HAP-1 (cell line): ENCODE data around the gene CCN5.
"Not testable (repeated sequence)": the region's sequence is repeated elsewhere in the genome, so short reads cannot be mapped to it uniquely, and the experiment has no call there.

Source experiments
- DNase-seq, 2 experiments: peaks; one replicate each; pipeline ENCODE4 v3.0.0-alpha.2; 2016 to 2020; ENCODE audit warnings: low spot score in 2 of 2
- H3K27me3 ChIP-seq: fragments of 250-450 bp; sonication (Bioruptor Pico); 2 replicates; pipeline ENCODE4 v1.5.1; 2020; ENCODE audit warnings: low read depth, mild to moderate bottlenecking, moderate library complexity
- H3K36me3 ChIP-seq: fragments of 250-450 bp; sonication (Bioruptor Pico); replicated peaks from 2 replicates; pipeline ENCODE4 v1.5.1; 2020; ENCODE audit warnings: mild to moderate bottlenecking
- H3K4me1 ChIP-seq: fragments of 250-450 bp; sonication (Bioruptor Pico); 2 replicates; pipeline ENCODE4 v1.5.1; 2020; ENCODE audit warnings: mild to moderate bottlenecking
- H3K4me3 ChIP-seq: fragments of 250-450 bp; sonication (Bioruptor Pico); 2 replicates; pipeline ENCODE4 v1.5.1; 2020; ENCODE audit warnings: mild to moderate bottlenecking, moderate library complexity
- H3K9me3 ChIP-seq: fragments of 250-450 bp; sonication (Bioruptor Pico); 2 replicates; pipeline ENCODE4 v1.5.1; 2020; ENCODE audit warnings: mild to moderate bottlenecking, moderate library complexity
- in situ Hi-C: fragments of 300-500 bp; cut with MboI; formaldehyde crosslinking; loops from 3 replicates; pipeline ENCODE4 v1.14.3; 2020; ENCODE audit warnings: low sequenced_read_pairs, inconsistent platforms, mixed read lengths

CCN5 gene, protein sequence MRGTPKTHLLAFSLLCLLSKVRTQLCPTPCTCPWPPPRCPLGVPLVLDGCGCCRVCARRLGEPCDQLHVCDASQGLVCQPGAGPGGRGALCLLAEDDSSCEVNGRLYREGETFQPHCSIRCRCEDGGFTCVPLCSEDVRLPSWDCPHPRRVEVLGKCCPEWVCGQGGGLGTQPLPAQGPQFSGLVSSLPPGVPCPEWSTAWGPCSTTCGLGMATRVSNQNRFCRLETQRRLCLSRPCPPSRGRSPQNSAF

DNA sequence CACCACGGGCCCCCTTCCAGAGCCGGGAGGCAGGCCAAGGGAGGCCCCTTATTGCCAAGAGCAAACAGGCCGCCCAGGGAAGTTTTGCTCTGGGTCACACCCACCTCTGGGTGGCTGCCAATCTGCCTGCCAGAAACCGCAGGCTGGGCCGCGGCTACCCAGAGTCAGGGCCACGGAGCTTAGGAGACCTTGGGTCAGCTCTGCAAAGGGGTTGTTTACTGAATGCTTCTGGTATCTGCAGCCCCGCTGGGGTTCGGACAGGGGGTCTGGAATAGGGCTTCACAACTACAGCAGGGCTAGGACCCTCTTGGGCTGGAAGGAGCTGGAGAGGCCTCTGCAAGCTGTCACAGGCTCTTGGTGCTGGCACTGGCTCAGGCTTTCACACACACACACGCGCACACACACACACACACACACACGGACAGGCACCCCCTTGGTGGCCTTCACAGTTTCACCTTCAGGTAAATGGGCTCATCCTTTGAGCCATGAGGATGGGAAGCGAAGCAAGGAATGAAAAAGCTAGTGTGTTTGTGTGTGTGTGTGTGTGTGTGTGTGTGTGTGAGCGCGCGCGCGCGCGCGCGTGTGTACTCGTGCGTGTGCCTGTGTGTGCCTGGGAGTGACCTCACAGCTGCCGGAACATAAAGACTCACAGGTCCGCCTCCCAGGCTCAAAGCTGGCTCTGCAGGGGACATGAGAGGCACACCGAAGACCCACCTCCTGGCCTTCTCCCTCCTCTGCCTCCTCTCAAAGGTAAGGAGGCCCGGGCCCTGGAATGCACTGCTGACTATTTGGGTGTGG is at the start of gene CCN5:
TSS of gene CCN5 (plus strand) at position 669 of the 798 bp plus-strand sequence. CDS start at position 691, 22 bp downstream.
- peak in 1 of 2 experiments; percentile 50 for DNase-seq
- H3K27me3 ChIP-seq: no peaks in the 10 kb centered on the region

DNA sequence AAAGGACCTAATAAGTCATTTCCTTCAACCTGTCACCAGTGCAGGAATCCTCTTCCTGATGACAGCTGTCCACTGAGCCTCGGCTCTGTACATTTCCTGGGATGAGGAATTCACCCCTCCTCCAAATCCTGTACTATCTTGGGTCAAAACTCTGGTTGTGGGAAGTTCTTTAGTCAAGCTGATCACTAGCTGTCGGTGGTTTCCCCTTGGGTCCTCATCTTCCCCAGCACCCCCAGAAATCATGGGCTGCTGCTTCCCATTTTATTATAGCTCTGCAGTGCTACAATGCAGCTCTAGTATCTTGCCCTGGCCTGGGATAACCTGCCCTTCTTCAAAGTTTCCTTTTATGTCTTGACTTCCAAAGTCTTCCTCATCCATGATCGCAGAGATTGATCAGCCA is 49.1 kb upstream of the CCN5 start:
- no peaks in the 10 kb centered on the region for H3K27me3 ChIP-seq
- peaks cover 12% of the 10 kb centered on the region for H3K4me1 ChIP-seq
- in situ Hi-C loops: no loop called here
- H3K4me3 ChIP-seq: no peak overlapping the region
- DNase-seq: no peak
- no peaks in the 10 kb centered on the region for H3K9me3 ChIP-seq
- H3K36me3 ChIP-seq: no peaks in the 10 kb centered on the region

More for the DNA sequence above, at the start of gene CCN5:
- H3K4me1 ChIP-seq: no peaks in the 10 kb centered on the region
- H3K4me3 ChIP-seq: no peak within 1 kb of the TSS
- in situ Hi-C loops: no loop called here
- H3K9me3 ChIP-seq: no peaks in the 10 kb centered on the region
- no peaks in the 10 kb centered on the region for H3K36me3 ChIP-seq

DNA sequence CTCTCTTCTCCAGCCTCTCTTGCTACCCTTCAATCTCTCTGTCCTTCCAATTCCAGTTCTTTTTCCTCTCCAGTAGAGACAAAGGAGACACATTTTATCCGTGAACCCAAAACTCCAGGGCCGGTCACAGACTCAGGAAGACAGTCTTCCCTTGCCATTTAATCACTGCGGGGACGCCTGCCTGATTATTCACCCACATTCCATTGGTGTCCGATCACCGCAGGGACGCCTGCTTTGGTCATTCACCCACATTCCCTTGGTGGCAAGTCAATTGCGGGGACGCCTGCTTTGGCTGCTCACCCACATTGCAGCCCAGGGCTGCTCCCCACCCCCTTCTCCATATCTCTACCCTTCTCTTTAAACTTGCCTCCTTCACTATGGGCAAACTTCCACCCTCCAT is 44.3 kb upstream of the CCN5 start:
- H3K27me3 ChIP-seq, H3K4me3 ChIP-seq, H3K9me3 ChIP-seq, DNase-seq, H3K36me3 ChIP-seq, in situ Hi-C loops: not testable (repeated sequence)
- peaks cover 12% of the 10 kb centered on the region for H3K4me1 ChIP-seq

DNA sequence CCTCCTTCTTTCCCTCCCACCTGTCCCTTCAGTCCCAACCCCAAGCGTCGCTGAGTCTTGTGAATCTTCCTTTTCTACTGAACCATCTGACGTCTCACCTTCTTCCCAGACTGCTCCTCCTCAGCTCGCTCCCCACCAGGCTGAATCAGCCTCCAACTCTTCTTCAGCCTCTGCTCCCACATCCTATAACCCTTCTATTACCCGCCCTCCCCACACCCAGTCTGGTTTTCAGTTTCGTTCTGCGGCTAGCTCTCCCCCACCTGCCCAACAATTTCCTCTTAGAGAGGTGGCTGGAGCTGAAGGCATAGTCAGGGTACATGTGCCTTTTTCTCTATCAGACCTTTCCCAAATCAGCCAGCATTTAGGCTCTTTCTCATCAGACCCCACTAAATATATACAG is 43.6 kb upstream of the CCN5 start:
- H3K27me3 ChIP-seq, DNase-seq, in situ Hi-C loops, H3K4me3 ChIP-seq, H3K36me3 ChIP-seq, H3K9me3 ChIP-seq: not testable (repeated sequence)
- H3K4me1 ChIP-seq: peaks cover 12% of the 10 kb centered on the region

DNA sequence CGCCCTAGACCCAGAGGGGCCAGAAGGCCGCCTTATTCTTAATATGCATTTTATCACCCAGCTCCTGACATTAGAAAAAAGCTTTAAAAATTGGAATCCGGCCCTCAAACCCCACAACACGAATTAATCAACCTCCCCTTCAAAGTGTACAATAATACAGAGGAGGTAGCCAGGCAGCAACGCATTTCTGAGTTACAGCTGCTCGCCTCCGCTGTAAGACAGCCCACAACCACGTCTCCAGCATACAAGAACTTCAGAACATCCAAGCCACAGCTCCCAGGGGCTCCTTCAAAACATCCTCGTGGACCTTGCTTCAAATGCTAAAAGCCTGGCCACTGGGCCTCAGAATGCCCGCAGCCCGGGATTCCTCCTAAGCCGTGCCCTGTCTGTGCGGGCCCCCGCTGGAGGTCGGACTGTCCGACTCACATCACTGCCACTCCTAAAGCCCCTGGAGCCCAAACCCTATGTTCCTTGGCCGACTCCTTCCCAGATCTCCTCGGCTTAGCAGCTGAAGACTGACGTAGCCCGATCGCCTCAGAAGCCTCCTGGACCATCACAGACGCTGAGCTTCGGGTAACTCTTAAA is 42.8 kb upstream of the CCN5 start:
- H3K4me3 ChIP-seq, H3K36me3 ChIP-seq, in situ Hi-C loops, DNase-seq, H3K9me3 ChIP-seq, H3K27me3 ChIP-seq: not testable (repeated sequence)
- H3K4me1 ChIP-seq: peaks cover 12% of the 10 kb centered on the region

DNA sequence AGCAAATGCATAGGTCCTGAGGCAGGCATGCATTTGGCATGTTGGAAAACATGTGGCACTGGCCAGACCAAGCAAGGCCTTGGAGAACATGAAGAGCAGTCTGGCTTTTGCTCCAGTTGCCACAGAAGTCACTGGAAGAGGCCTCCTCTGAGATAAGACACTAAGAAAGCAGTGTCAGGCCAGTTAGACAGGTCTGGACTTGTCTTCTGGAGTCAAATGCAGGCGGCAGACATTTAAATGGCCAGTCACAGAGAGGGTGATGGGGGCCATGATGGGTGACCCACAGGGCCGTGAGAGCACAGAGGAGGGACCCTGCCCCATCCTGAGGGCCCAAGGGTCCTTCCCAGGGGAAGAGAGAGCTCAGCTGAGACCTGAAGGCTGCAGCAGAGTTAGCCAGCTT is 36.9 kb upstream of the CCN5 start:
- Histone ChIP-seq H3K9me3 (no peaks in the 10 kb centered on the region), H3K36me3 (no peaks in the 10 kb centered on the region), H3K27me3 (no peaks in the 10 kb centered on the region), H3K4me1 (no peaks in the 10 kb centered on the region), H3K4me3 (no peak overlapping the region)
- in situ Hi-C loops: no loop called here
- no peak for DNase-seq

DNA sequence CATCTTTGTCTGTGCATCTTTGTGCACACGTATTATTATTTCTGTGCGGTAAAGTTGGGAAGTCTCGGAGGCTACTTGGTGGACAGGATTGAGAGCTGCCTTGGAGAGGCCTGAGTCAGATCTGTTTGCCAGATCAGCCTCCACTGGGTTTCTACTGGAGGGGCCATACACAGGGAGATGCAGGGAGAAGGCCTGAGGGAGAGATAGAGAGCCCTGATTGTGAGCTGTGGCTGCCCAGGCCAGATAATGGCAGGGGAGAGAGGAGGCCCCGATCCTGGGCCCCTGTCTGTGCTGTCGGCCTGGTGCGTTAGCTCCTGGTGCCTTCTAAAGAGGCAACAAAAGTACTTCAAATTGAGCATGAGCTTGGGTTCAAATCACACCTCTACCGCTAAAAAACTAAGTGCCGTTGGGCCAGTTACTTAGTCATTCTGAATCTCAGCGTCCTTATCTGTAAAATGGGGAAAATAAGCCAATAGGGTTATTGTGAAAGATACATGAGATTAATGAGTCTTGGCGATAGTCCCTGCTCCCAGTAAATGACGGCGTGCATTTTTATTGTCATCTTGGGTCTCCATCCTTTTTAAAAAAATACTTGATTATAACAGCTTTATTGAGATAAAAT is 36.1 kb upstream of the CCN5 start:
- Histone ChIP-seq H3K9me3 (no peaks in the 10 kb centered on the region), H3K36me3 (no peaks in the 10 kb centered on the region), H3K4me1 (no peaks in the 10 kb centered on the region; the same call in 1 of the 2 replicates), H3K4me3 (no peak overlapping the region), H3K27me3 (no peaks in the 10 kb centered on the region)
- in situ Hi-C loops: no loop called here
- DNase-seq: no peak

DNA sequence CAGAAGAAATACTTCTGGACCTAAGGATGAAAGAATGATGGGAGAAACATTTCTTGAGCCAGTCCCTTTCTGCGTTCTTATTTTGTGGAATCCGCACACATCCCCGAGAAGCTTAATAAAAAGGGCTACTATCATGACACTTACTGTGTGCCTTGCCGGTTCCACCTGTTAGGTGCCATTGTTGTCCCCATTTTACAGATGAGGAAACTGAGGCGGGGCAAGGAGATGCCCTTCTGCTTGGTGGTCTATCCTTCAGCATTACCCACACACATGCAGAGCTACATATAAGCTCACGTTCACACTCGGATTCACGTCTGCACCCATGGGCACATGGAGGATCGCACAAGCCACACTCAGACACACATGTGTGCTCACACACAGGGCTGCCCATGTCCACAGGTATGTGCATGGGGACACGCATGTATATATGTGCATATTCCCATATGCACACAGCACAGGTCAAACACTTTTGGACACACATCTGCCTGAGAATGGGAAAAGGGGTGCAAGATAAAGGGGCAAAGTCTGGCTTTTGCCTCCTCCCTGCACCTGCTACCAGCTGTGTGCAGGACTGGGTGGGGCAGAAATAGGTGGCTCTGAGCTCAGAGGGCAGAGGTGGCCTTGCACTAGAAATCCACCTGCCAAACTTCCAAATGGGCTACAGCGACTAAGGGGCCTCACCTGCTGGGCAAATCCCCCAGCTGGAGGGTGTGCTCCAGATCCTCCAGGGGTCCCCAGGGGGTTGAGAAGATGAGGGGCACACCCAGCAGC is 33.2 kb upstream of the CCN5 start:
- H3K4me1 ChIP-seq: no peaks in the 10 kb centered on the region; the same call in 1 of the 2 replicates
- no peaks in the 10 kb centered on the region for H3K27me3 ChIP-seq
- H3K36me3 ChIP-seq: no peaks in the 10 kb centered on the region
- no peak overlapping the region for H3K4me3 ChIP-seq
- H3K9me3 ChIP-seq: no peaks in the 10 kb centered on the region
- in situ Hi-C loops: no loop called here
- DNase-seq: no peak

DNA sequence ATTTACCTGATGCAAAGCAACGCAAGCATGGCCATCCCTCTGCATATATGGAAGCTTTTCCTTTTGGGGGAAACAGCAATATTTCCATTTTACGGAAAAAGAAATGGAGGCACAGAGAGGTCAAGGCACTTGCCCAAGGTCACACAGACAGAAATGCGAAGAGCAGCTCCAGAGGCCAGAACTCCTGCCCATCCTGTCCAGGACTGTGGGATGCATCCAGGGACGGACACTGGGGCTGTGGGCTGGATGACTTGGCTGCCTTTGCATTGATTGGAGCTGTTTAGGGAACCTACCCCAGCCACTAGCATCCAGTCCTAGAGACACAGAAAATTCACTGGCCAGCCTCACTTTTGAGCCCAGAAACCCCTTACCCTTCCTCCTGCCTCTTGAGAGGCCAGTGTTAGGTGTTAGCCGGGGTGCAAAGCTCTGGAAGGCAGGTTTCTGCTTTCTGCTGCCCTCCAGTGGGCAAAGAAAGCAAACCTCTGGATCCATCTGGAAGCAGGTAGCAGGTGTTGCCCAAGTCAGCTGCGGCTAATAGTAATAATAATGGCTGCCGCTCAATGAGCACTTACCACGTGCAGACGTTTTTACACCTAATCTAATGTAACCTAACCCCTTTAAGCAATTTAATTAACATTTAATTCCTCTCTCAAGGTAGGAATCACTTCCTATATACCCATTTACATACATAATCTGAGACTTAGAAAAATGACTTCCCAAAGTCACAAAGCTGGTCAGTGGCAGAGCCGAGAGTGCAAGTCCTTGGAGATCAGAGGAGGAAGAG is 31.7 kb upstream of the CCN5 start:
- no peak overlapping the region for H3K4me3 ChIP-seq
- in situ Hi-C loops: no loop called here
- H3K9me3 ChIP-seq: no peaks in the 10 kb centered on the region
- no peaks in the 10 kb centered on the region; the same call in 1 of the 2 replicates for H3K4me1 ChIP-seq
- no peaks in the 10 kb centered on the region for H3K27me3 ChIP-seq
- H3K36me3 ChIP-seq: no peaks in the 10 kb centered on the region
- DNase-seq: peak; percentile 61 to 76

DNA sequence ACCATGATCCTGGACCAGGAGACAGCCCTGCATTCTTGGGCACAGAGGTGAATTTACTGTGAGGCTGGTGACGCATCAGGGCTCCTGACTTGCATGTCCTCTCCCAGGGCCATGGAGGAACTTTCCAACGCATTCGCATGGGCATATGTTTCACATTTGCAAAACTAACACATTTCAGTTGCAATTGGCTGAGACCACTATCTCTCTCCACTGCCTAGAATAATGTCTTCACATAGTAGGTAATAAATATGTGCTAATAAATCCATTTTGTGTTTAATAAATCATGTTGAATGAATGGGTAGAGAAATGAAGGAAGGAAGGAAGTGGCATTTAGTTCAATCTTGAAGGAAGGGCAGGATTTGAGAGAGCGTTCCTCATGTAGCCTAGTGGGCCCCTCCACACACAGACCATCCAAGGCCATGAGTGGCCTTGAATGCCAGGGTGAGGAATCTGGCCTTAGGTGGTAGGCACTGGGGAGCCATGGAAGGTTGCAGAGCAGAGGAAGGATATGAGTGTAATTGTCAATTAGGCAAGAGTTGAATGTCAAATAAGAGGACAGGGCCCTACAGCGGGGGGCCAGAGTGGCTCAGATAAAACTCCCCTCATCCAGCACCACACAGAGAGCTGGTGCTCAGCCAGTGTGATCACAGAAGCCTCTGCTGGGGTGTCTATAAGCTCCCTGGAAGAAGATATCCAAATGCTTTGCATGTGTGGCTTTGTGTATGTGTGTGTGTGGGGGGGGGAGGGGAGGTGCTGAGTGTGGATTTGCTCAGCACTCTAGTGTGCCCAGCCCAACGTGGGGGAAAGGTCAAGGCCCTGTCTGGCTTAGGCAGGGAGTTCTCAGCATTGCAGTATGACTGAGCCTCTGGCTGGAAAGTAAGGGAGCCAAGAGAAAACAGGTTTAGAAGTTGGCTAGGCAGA is 30.9 kb upstream of the CCN5 start:
- Histone ChIP-seq H3K9me3 (no peaks in the 10 kb centered on the region), H3K4me3 (no peak overlapping the region), H3K4me1 (no peaks in the 10 kb centered on the region; the same call in 1 of the 2 replicates), H3K27me3 (no peaks in the 10 kb centered on the region), H3K36me3 (no peaks in the 10 kb centered on the region)
- no peak for DNase-seq
- in situ Hi-C loops: no loop called here

DNA sequence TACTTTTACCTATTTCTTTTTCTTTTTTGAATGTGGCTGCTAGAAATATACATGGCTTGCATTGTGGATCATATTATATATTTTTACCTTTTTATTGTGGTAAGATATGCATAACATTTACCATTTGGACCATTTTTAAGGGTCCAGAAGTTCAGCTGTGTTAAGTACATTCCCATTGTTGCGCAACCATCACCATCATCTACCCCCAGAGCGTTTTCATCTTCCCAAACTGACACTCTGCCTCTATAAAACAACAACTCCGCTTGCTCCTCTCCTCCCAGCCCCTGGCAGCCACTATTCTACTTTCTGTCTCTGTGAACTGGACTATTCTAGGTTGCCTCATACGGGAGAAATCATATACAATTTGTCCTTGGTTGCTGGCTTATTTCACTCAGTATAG is 28.2 kb upstream of the CCN5 start:
- no peaks in the 10 kb centered on the region; the same call in 1 of the 2 replicates for H3K4me1 ChIP-seq
- no peak for DNase-seq
- no peaks in the 10 kb centered on the region for H3K9me3 ChIP-seq
- H3K36me3 ChIP-seq: no peaks in the 10 kb centered on the region
- in situ Hi-C loops: loop anchor here (5.0 kb wide), 2 partner anchors 45 to 180 kb away; no protein-coding TSS in a partner anchor
- no peaks in the 10 kb centered on the region for H3K27me3 ChIP-seq
- no peak overlapping the region for H3K4me3 ChIP-seq
